Peyer's patch (tissue), 4 donors: ENCODE results near the gene SPRED2. TPM values are rescaled to one million over a fixed set of nuclear protein-coding genes. Genes with fewer than 3 reads are reported as not detected.
A peak's percentile ranks its signal among the peaks of the same experiment; 100 is the strongest.
"Not testable (repeated sequence)": the region's sequence is repeated elsewhere in the genome, so short reads cannot be mapped to it uniquely, and the experiment has no call there.

Experiments
- DNase-seq, 3 donors: peaks; one replicate each; pipeline ENCODE4 v3.0.0-alpha.2; 2017 to 2019
- H3K27ac ChIP-seq, 4 donors: fragments of 200-600 bp; sonication (generic); one replicate each; pipeline ENCODE4 v1.5.1; 2016 to 2019
- H3K27me3 ChIP-seq, 2 donors: fragments of 200-600 bp; sonication (generic); one replicate each; pipeline ENCODE4 v1.5.1; 2019
- H3K36me3 ChIP-seq, 3 donors: fragments of 200-600 bp; sonication (generic); one replicate each; pipeline ENCODE4 v1.5.1; 2016 to 2019
- H3K4me1 ChIP-seq, 4 donors: fragments of 200-600 bp; sonication (generic); one replicate each; pipeline ENCODE4 v1.5.1; 2016 to 2019
- H3K4me3 ChIP-seq, 4 donors: fragments of 200-600 bp; sonication (generic); 1 replicate in 3 of 4; 2 replicates in 1 of 4; pipeline ENCODE4 v1.5.1; 2016 to 2019; ENCODE audit warnings: mild to moderate bottlenecking in 1 of 4
- H3K9me3 ChIP-seq, 4 donors: fragments of 200-600 bp; sonication (generic); one replicate each; pipeline ENCODE4 v1.5.1; 2016 to 2019; ENCODE audit warnings: mild to moderate bottlenecking in 1 of 4
- POLR2A ChIP-seq, 2 donors: fragments of 450-650 bp; IDR thresholded peaks; one replicate each; pipeline ENCODE4 v1.5.1; 2017; ENCODE audit warnings: antibody characterized with exemption in 2 of 2, mild to moderate bottlenecking in 2 of 2, moderate library complexity in 2 of 2
- total RNA-seq, 4 donors: library from RNA; depleted of rRNA; stranded (reverse); fragments of >200 nt; gene quantifications; one replicate each; pipeline ENCODE4 v1.1.0, GENCODE V29; 2016
- TF ChIP-seq, protein P1 (sequence below), 6 experiments: fragments of 450-650 bp in 4 of 6; fragments of 200-600 bp in 2 of 6; sonication (generic) in 1 of 6; IDR thresholded peaks; one replicate each; pipeline ENCODE4 v1.5.1; 2017 to 2019; ENCODE audit warnings: antibody characterized with exemption in 6 of 6, mild to moderate bottlenecking in 3 of 6, moderate library complexity in 1 of 6

Gene SPRED2
- total RNA-seq, 4 donors from 2014 or later = 14.9 to 26.9 (median 23.0) TPM

- DNase-seq = no peak
- Histone ChIP-seq H3K27me3 (no peaks in the 10 kb centered on the region), H3K4me3 (no peak overlapping the region), H3K27ac (peak overlapping the region in 3 of 4 donors; percentile 26 to 81 (median 63)), H3K4me1 (peaks cover 0 to 8% (median 2%) of the 10 kb centered on the region in 4 donors), H3K9me3 (no peaks in the 10 kb centered on the region), H3K36me3 (peaks cover 0 to 23% (median 0%) of the 10 kb centered on the region in 3 donors)
- TF ChIP-seq, protein P1, sequence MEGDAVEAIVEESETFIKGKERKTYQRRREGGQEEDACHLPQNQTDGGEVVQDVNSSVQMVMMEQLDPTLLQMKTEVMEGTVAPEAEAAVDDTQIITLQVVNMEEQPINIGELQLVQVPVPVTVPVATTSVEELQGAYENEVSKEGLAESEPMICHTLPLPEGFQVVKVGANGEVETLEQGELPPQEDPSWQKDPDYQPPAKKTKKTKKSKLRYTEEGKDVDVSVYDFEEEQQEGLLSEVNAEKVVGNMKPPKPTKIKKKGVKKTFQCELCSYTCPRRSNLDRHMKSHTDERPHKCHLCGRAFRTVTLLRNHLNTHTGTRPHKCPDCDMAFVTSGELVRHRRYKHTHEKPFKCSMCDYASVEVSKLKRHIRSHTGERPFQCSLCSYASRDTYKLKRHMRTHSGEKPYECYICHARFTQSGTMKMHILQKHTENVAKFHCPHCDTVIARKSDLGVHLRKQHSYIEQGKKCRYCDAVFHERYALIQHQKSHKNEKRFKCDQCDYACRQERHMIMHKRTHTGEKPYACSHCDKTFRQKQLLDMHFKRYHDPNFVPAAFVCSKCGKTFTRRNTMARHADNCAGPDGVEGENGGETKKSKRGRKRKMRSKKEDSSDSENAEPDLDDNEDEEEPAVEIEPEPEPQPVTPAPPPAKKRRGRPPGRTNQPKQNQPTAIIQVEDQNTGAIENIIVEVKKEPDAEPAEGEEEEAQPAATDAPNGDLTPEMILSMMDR (IDR thresholded peaks at IDR 0.05) = no peak
- no peak for TF ChIP-seq POLR2A (IDR thresholded peaks at IDR 0.05)
These were observed 112.7 kb downstream of the SPRED2 start for GRCh38 chr2:65319674-65320041.

DNA sequence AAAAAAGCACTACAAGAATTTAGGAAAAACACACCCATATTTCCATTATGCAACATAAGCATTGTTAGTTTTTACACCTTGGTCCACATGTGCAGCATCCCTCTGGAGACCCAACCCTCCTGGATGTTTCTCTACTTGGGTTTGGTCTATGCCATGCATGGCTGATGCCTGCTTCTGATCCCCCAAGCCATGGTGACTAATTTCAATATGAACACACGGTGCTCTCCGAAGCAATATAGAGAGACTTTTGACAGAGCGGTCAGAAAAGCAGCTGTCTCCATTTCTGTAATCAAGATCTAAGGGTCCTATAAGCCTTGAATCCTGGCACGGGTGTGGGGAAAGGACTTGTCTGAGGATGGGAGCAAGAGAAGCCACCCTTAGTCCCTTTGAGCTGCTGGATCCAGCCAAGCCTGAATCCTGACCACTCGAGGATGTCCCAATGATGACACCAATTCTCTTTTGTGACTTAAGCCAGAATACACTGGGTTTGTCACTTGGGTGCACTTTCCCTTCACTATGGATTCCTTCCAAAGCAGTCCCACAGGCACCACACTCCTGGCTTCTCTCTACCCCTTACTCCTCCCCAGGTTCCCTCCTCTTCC, 113.2 kb downstream of the SPRED2 start:
- no peaks in the 10 kb centered on the region for H3K27me3 ChIP-seq
- H3K4me1 ChIP-seq = peaks cover 0 to 8% (median 2%) of the 10 kb centered on the region in 4 donors
- no peaks in the 10 kb centered on the region for H3K9me3 ChIP-seq
- H3K4me3 ChIP-seq = no peak overlapping the region
- DNase-seq = no peak
- no peak for TF ChIP-seq POLR2A (IDR thresholded peaks at IDR 0.05)
- TF ChIP-seq, protein P1 (IDR thresholded peaks at IDR 0.05) = no peak
- peaks cover 0 to 23% (median 0%) of the 10 kb centered on the region in 3 donors for H3K36me3 ChIP-seq
- H3K27ac ChIP-seq = peak overlapping the region in 3 of 4 donors; percentile 26 to 81 (median 63)

- Histone ChIP-seq H3K36me3 (peaks cover 0 to 37% (median 0%) of the 10 kb centered on the region in 3 donors), H3K4me3 (no peak overlapping the region), H3K27ac (no peak overlapping the region), H3K9me3 (no peaks in the 10 kb centered on the region), H3K27me3 (no peaks in the 10 kb centered on the region), H3K4me1 (peaks cover 0 to 8% (median 2%) of the 10 kb centered on the region in 4 donors)
- no peak for TF ChIP-seq POLR2A (IDR thresholded peaks at IDR 0.05)
- TF ChIP-seq, protein P1 (IDR thresholded peaks at IDR 0.05) = no peak
- no peak for DNase-seq
These were observed 114.6 kb downstream of the SPRED2 start for GRCh38 chr2:65317841-65318240.

- H3K9me3 ChIP-seq, H3K4me3 ChIP-seq, DNase-seq, H3K27ac ChIP-seq, H3K4me1 ChIP-seq, H3K27me3 ChIP-seq: not testable (repeated sequence)
- H3K36me3 ChIP-seq = peaks cover 0 to 42% (median 0%) of the 10 kb centered on the region in 3 donors
These were observed 115.0 kb downstream of the SPRED2 start for GRCh38 chr2:65317351-65317750.

GRCh38 chr2:65316072-65316471, 116.3 kb downstream of the SPRED2 start:
- Histone ChIP-seq H3K4me1 (peaks cover 0 to 8% (median 2%) of the 10 kb centered on the region in 4 donors), H3K9me3 (no peaks in the 10 kb centered on the region), H3K36me3 (peaks cover 0 to 53% (median 0%) of the 10 kb centered on the region in 3 donors), H3K4me3 (no peak overlapping the region), H3K27ac (peak overlapping the region in 2 of 4 donors; percentile 32 to 43), H3K27me3 (no peaks in the 10 kb centered on the region)
- no peak for TF ChIP-seq POLR2A (IDR thresholded peaks at IDR 0.05)
- TF ChIP-seq, protein P1 (IDR thresholded peaks at IDR 0.05) = no peak
- peak in 1 of 3 donors; percentile 56 for DNase-seq

DNA sequence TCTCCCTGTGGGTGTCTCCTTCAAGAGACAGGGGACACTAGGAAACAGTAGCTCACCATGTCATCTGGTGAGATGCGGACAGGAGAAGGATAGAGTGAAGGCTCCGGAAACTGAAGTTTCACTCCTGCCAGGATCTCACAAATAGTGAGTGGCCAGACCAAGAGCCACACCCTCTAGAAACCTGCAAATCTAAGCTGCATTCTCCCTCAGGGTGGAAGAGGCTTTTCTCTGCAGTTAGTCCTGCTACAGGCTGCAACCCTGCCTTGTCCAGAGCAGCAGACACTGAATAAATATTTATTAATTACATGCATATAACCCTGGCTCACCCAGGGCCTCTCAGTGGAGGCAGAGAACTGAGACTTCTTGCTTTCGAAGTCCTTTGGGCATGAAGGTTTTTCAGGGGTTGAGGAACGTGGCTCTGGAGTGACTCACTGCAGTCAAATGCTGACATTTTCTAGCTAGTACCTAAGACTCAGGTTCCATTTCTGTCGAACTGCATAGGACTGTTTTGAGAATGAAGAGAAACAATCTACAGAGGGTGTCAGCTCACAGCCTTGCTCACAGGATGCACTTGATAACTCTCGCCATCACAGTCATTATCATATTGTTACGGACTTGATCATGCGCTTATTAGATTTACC, 117.5 kb downstream of the SPRED2 start:
- H3K4me3 ChIP-seq = no peak overlapping the region
- no peak overlapping the region for H3K27ac ChIP-seq
- TF ChIP-seq, protein P1 (IDR thresholded peaks at IDR 0.05) = no peak
- no peak for TF ChIP-seq POLR2A (IDR thresholded peaks at IDR 0.05)
- no peaks in the 10 kb centered on the region for H3K4me1 ChIP-seq
- no peaks in the 10 kb centered on the region for H3K9me3 ChIP-seq
- no peaks in the 10 kb centered on the region for H3K27me3 ChIP-seq
- no peak for DNase-seq
- peaks cover 0 to 54% (median 0%) of the 10 kb centered on the region in 3 donors for H3K36me3 ChIP-seq
